HG03064 (cell line): ENCODE results near the gene IQCK.
"Not testable (repeated sequence)": the region's sequence is repeated elsewhere in the genome, so short reads cannot be mapped to it uniquely, and the experiment has no call there.

ENCODE experiments used
- ATAC-seq: cut with Tn5 transposase; IDR thresholded peaks from one replicate; pipeline ENCODE4 v1.9.1; 2021; ENCODE audit warnings: low read depth; ENCODE audit not compliant: unreplicated experiment

Gene IQCK, protein sequence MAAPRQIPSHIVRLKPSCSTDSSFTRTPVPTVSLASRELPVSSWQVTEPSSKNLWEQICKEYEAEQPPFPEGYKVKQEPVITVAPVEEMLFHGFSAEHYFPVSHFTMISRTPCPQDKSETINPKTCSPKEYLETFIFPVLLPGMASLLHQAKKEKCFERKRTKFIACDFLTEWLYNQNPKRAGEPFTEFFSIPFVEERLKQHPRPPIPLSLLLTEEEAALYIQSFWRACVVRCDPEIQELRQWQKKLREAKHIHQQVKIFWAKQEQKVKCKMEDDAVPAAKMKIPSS

DNA sequence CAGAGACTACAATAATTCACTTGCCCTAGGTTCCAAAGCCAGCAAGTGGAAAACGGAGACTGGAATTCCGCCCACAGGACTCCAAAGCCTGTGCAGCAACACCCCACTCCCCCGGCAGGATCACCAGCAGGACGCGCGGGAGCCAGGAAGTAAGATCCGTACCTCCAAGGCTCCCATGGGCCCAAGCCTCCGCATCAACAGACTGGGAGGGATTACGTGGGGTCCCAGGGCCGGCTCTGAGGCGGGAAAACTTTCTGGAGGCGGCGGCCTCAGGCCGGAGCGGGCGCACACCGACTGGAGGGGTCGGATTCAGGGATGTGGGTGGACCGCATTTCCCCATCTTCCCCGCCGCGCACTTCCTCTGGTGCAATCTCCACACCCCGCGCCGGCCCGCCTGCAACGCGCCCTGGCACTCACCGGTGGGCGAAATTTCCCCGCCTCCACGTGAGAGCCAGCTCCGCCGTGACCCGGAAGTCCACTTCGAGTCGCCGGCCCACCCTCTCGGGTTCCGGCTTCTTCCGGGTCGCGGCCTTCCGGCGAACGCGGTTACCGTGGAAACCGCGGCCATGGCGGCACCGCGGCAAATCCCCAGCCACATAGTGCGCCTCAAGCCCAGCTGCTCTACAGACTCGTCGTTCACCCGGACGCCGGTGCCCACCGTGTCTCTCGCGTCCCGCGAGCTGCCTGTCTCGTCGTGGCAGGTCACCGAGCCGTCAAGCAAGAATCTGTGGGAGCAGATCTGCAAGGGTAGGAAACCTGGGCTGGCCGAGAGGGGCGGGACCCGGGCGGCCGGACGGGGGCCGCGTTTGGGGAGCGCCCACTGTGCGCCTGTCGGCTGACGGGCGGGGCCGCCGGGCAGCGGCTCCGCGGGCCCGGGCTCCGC lies at the start of gene IQCK, which contains the start of gene KNOP1:
Gene IQCK, plus strand, starts transcription at position 531 of the 883 bp plus-strand sequence. Its CDS starts 36 bp downstream, at position 567.
Gene KNOP1, minus strand, starts transcription at position 487 of the 883 bp plus-strand sequence. CDS start 3,192 bp downstream, outside the sequence.
- ATAC-seq = peak; percentile 96

DNA sequence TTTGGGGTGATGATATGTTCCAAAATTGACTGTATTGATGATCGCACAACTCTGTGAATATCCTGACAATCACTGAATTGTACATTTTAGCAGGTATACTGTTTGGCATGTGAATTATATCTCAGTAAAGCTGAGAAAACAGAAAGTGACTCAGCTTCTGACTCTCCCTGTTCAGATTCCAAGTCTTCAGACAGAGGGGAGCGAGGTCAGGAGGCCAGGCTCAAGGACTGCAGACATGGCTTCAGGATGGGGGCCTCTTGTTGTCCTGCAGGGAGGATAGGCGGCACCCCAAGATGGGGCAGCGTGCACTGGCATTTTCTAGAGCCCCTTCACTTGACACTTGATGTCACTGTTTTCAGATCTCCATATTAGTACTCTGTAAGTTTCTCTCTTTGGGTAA lies 45.7 kb upstream of the IQCK start:
- ATAC-seq = no peak

DNA sequence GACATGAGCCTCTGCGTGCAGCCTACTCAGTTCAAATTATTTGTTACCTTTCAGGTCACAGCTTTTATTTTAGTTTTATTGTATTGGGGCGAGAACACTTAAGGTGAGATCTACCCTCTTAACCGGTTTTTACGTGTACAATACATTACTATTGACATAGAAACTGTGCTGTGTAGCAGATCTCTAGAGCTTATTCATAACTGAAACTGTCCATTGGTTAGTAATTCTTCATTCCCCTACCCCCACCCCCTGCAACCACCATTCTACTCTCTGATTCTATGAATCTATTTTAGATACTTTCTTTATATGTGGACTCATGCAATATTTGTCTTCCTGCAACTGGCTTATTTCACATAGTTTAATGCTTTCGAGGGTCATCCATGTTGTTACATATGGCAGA lies 43.6 kb upstream of the IQCK start:
- ATAC-seq = no peak

DNA sequence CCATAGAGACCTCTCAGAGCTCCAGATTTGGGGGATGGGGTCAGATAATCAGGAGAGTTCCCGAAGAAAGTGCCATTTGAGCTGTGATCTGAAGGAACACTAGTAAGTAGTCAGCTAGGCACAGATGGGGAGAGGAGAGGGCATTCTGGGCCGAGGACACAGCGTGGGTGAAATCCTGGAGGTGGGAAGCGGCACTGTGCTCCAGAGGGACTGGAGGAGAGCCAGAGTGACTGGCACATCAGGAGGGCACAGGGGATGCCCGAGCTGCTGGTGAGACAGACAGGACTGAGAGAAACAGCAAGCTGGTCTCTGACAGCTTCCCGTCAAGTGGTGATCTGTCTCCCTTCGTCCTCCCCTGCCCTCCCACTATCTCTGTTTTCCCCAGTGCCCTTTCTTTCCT lies 40.7 kb upstream of the IQCK start:
- no peak for ATAC-seq

DNA sequence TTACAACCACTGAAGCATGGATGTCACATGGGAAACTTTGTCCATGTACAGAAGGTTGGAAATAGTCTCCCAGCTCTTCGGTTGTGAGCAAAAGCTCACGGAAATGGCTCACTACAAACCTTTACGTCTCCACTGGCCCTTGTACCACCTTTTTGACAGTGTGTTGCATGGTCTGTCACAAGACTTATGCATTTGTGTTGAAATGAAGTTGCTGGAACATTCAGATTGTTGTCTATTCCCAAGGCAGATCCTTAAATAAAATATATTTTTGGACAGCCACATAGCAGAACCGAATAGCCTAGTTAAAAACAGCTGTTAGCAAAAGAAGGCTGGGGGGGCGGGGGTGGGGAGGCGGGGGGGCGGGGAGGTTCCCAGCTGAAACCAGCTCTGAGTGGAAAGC lies 39.3 kb upstream of the IQCK start:
- ATAC-seq = no peak

DNA sequence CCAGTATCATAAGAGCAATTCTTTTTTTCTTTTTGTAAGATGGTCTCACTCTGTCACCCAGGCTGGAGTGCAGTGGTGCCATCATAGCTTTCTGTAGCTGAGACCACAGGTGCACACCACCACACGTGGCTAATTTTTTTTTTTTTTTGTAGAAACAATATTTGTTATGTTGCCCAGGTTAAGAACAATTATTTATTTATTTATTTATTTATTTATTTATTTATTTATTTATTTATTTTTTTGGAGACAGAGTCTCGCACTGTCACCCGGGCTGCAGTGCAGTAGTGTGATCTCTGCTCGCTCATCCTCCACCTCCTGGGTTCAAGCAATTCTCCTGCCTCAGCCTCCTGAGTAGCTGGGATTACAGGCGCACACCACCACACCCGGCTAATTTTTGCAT lies 38.8 kb upstream of the IQCK start:
- ATAC-seq = not testable (repeated sequence)

DNA sequence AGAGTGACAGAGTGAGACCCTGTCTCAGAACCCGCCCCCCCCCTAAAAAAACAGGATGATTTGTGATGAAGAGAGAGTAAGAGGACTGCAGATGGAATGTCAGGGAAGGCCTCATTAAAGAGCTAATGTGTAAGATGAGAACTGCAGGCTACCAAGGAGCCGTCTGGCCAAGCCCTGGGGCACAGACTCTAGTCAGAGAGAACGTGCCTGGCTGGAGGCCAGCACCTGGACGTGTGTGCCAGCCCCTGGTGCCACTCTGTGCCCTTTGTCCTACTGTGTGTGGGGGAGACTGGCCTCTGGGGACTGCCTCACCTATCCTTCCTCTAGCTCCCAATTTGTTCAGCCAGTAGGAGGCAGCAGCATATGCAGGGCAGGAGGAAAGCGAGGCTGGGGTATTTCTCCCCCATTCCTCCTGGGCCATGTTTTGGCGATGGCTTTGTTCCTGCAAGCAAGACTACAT lies 37.2 kb upstream of the IQCK start:
- ATAC-seq = no peak

DNA sequence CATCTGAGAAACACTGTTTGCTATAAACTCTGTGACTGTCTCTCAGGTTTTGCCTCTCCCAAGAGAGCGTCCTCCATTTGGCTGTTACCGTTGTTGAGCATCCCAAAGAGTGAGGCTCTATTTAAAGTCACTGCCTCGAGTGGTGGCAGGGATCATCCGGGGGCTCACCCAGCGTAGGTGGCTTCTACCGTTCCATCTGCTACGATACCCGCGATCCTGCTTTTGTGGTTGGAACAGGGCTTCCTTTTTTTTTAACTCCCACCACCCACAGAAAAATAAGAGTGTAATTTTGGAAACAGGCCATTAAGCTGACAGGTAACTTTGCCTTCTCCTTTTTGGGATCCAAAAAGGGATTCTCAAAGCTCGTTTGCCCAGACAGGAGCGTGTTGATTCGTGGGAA lies 36.4 kb upstream of the IQCK start:
- ATAC-seq = no peak

DNA sequence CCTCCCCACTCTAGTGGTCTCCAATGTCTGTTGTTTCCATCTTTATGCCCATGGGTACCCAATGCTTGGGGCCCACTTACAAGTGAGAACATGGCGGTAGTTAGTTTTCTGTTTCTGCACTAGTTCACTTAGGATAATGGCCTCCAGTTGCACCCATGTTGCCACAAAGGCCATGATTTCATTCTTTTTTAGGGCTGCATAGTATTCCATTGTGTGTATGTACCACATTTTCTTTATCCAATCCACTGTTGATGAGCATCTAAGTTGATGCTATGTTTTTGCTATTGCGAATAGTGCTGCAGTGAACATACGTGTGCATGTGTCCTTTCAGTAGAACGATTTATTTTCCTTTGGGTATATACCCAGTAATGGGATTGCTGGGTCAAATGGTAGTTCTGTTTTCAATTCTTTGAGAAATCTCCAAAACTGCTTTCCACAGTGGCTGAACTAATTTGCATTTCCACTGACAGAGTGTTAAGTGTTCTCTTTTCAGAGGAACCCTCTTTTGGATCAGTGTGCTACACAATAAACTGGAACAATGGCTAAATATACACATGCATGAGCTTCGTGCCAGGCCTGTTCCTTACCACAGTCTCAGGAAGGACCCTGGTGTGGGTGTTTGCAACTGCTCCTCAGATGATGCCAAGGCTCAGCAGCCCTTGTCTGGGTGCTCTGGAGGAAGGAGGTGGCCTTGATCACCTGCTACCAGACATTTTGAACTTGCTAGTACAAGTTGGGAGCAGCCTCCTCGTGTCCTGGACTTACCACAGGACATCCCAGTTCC lies 34.4 kb upstream of the IQCK start:
- ATAC-seq = no peak

DNA sequence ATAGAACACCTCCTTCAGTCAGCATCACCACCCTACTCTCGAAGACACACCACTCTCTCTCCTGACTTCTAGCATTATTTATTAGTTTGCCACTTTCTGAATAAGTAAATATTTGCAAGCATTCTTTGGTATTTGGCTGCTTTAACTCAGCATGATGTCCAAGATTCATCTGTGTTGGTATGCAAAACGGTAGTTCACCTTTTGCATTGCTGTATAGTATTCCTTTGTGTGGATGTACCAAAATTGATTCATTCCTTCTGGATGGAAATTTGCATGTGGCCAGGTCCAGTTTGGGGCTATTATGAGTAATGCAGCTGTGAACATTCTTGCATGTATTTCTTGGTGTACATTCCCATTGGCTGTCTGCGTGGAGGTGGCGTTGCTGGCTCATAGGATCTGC lies 32.9 kb upstream of the IQCK start:
- no peak for ATAC-seq

DNA sequence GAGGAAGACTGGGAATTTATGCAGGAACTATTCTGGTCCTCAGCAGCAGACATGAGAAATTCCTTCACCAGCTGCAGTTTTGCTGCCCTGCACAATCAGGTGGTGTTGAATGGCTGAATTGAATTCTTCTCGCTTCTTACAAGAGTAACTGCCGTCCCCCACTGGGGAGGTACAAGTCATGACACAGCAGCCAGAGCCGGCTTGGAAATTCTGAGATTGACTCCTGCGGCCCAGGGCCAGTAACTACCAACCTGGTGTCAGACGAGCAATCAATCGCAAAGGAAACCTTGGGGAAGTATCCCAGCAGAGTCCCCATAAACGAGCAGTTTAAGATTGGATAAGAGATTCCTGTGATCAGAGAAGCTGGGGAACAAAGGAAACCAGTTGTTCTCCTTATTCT lies 30.8 kb upstream of the IQCK start:
- no peak for ATAC-seq

DNA sequence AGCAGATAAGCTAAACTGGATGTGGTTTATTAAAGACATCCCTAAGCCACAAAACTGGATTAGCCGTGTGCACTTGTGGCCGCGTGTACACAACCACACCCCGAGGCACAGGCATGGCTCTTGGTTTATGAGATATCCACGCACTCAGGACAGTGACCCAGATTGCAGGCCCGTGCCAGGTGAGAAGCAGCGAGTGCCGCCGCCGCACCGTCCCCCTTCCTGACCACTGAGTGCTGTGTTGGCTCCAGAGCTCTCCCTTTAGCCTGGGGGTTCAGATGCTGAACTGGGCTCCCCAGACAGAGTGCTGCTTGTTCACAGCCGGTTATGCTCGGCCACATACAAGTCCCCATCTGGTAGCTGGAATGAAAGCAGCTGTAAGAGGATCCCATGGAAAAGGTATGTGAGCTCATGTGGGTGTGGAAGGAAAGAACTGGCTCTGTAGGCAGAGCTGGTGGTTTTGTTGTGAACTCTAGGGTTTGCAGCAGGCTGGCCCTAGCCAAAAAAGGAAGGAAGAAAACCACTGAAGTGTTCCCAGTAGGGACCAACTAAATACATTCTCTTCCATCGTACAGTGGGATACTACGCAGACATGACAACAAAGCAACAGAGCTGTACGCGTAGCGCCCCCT lies 29.6 kb upstream of the IQCK start:
- no peak for ATAC-seq

DNA sequence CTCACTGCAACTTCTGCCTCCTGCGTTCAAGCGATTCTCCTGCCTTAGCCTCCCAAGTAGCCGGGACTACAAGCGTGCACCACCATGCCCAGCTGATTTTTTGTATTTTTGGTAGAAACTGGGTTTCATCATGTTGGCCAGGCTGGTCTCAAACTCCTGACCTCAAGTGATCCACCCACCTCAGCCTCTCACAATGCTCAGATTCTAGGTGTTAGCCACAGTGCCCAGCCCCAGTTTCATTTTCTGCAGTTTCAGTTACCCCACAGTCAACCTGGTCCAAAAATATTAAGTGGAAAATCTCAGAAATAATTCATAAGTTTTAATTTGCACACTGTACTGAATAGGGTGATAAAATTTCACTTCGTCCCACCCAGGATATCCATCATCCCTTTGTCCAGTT lies 28.7 kb upstream of the IQCK start:
- ATAC-seq = no peak

DNA sequence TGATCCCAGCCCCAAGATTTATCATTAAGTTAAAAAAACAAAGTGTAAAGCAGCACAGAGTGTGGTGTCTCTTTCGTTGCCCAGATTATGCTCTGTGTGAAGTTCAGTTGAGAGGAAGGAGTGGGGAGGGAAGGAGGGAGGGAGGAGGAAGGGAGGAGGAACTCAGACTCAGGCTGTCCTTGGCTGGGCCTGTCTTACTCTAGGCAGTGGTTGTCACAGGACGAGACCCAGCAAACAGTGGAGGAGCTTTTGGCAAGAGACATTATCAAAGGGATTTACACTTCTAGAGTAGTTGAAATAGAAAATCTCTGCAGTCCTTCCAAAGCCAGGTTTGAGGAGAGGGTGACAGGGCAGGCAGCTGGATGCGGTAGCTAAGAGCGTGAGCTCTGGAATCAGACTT lies 27.9 kb upstream of the IQCK start:
- ATAC-seq = no peak

DNA sequence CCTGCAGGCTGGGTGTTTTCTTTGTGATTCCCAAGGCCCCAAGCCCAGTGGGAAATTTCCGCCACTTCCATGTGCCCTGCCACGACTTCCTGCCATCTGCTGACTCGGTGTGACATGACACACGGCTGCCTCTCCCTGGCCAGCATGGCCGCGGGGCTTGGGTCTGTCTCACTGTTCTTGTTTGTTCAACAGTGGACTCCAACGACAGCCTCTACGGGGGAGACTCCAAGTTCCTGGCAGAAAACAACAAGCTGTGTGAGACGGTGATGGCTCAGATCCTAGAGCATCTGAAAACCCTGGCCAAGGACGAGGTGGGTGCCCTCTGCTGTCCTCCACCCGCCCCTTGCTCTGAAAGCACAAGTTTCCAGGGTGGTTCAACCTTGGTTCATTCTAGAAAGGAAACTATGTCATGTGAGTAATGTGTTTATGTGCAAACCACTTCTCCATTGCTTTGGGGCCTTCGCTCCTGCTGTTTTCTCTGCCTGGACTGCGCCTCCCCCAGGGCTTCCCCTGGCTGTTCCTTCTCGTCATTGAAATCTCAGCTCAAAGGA lies 26.8 kb upstream of the IQCK start:
- no peak for ATAC-seq

DNA sequence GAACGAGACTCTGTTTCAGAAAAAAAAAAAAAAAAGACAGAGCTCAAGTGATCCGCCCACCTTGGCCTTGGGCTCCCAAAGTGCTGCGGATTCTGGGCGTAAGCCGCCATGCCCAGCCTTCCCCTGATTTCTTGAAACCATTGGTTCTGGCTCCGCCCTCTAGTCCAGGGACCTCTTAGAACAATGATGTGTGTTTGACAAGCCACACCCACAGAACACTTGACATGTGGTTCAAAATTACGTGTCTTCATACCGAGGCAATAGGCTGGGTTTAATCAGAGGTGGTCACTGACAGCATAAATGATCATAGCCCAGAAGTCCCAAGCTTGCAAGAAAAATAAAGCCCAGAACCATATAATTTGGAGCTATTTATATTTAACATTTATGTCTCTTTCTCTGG lies 23.1 kb upstream of the IQCK start:
- no peak for ATAC-seq

DNA sequence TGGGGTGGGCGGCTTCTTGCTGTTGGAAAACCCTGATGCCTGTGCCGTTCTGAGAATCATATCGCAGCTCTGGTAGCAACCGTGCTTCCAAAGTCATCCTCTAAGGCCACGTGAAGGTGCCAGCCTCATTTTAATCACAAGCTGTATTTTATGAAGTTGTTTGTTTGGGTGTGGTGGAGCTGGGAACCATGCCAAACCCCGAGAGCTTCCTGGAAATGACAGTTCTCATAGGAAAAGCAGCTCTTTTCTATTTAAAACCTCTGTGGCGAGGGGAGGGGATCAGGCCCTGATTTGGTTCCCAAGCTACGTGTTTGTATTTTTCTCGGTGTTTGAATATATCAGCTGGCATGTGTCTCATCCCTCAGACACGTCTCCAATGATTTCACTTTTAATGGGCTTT lies 21.7 kb upstream of the IQCK start:
- ATAC-seq = no peak

DNA sequence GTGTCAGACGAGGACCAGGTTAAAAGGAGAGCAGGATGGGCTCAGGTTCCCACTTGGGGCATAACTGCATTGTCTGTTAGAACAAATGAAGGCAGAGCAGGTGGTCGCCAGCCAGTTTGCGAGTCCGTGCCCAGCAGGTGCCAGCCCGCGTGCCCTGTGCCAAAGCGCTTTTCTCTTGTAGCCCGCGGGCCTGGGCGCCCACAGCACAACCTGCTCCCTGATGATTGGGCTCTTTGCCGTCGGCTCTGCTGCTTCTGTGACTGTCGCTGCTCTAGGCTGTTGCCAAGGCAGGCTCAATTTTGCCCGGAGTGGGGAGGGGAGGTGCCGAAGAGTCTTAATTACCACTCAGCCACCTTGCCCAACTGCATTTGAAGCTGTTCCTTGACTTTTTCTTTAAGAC lies 21.1 kb upstream of the IQCK start:
- no peak for ATAC-seq

DNA sequence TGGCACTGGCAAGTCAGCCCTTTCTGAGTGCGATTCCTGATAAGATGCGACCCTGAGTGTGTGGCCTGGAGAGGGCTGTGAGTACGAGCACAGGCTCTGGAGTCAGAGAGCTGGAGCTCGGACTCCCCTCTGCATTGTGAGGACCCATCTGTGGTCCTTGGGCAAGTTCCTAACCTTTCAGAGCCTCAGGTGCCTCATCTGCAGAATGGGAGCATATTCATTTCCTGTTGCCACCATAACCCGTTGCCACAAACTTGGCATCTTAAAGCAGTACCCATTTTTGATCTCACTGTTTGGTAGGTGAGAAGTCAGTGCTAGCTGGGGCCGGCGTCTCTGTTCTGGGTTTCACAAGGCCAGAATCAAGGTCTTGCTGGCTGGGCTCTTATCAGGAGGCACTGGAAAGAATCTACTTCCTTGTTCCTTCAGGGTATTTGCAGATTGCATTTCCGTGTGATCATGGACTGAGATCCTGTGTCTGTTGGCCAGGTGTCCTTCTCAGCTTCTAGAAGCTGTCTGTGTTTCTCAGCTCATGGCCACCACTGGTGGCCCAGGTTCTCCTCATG lies 20.2 kb upstream of the IQCK start:
- ATAC-seq = no peak
